ENCODE results near the gene EWSR1. TPM values are rescaled to one million over a fixed set of nuclear protein-coding genes. Genes with fewer than 3 reads are reported as not detected.

Gene EWSR1
- total RNA-seq, 1 donor from 2014 or later, result 355 TPM

DNA sequence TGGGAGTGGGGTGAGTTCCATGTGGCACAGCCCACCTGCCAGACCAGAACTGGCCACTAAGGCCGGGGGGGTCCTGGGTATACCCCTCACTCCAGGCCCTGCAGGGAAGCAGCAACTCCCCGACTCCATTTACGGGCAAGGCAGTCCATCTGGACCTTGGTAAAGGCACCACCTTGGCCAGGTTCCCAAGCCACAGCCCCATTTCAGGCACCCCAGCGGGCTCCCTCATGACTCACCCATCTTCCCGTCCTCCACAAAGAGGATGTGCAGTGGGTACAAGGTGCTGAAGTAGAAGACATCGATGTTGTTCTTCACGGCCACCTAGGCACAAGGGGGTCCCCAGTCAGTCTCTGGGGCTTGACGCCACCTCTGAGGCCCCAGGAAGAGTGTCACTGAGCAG lies 63.1 kb downstream of the EWSR1 start:
- peaks cover 14% of the 10 kb centered on the region for H3K4me1 Mint-ChIP-seq (ENCODE audit: low read depth, unreplicated experiment)
- H3K9me3 Mint-ChIP-seq (ENCODE audit: unreplicated experiment), result peaks cover 4% of the 10 kb centered on the region
- no peak overlapping the region for H3K27ac Mint-ChIP-seq (ENCODE audit: unreplicated experiment)
- H3K36me3 Mint-ChIP-seq (ENCODE audit: unreplicated experiment), result no peaks in the 10 kb centered on the region
- no peak overlapping the region for H3K4me3 Mint-ChIP-seq (ENCODE audit: unreplicated experiment)
- TF ChIP-seq, protein P1, sequence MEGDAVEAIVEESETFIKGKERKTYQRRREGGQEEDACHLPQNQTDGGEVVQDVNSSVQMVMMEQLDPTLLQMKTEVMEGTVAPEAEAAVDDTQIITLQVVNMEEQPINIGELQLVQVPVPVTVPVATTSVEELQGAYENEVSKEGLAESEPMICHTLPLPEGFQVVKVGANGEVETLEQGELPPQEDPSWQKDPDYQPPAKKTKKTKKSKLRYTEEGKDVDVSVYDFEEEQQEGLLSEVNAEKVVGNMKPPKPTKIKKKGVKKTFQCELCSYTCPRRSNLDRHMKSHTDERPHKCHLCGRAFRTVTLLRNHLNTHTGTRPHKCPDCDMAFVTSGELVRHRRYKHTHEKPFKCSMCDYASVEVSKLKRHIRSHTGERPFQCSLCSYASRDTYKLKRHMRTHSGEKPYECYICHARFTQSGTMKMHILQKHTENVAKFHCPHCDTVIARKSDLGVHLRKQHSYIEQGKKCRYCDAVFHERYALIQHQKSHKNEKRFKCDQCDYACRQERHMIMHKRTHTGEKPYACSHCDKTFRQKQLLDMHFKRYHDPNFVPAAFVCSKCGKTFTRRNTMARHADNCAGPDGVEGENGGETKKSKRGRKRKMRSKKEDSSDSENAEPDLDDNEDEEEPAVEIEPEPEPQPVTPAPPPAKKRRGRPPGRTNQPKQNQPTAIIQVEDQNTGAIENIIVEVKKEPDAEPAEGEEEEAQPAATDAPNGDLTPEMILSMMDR (IDR thresholded peaks at IDR 0.05; ENCODE audit: partially characterized antibody, unreplicated experiment), result no peak
- no peak for DNase-seq
- H3K27me3 Mint-ChIP-seq (ENCODE audit: unreplicated experiment), result peaks cover 2% of the 10 kb centered on the region

DNA sequence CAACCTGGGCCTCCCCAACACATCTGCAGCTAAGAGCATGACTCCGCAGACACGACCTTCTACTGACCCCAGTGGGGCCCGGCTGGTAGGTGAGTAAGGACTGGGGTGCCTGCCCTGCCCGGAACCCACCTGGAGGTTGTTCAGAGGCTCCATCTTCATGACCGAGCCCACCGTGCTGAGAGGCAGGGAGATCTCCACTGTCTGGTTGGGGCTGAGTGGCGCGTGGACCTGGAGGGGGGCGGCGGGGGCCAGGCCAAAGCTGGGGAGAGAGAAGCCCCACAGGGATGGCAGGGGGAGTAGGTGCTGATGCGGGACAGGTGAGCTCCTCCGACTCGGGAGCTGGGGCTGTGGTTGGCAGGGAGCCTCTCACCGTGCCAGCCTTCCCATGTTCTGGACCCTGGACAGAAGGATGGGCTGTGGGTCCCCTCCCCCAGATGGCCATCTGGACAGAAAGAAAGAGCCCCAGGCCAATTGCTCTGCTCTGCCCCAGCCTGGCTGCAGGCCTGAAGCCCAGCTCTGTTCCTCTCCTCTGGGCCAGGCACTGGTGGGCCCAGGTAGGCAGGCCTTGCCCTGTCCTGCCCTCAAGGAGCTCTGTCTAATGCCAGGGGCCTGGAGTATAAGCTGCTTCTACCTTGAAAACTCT lies 63.7 kb downstream of the EWSR1 start:
- peaks cover under 1% of the 10 kb centered on the region for H3K9me3 Mint-ChIP-seq (ENCODE audit: unreplicated experiment)
- TF ChIP-seq, protein P1 (IDR thresholded peaks at IDR 0.05; ENCODE audit: partially characterized antibody, unreplicated experiment), result no peak
- no peak overlapping the region for H3K4me3 Mint-ChIP-seq (ENCODE audit: unreplicated experiment)
- no peak for DNase-seq
- no peaks in the 10 kb centered on the region for H3K36me3 Mint-ChIP-seq (ENCODE audit: unreplicated experiment)
- peaks cover 2% of the 10 kb centered on the region for H3K27me3 Mint-ChIP-seq (ENCODE audit: unreplicated experiment)
- H3K4me1 Mint-ChIP-seq (ENCODE audit: low read depth, unreplicated experiment), result peaks cover 12% of the 10 kb centered on the region
- H3K27ac Mint-ChIP-seq (ENCODE audit: unreplicated experiment), result peak overlapping the region; percentile 48

DNA sequence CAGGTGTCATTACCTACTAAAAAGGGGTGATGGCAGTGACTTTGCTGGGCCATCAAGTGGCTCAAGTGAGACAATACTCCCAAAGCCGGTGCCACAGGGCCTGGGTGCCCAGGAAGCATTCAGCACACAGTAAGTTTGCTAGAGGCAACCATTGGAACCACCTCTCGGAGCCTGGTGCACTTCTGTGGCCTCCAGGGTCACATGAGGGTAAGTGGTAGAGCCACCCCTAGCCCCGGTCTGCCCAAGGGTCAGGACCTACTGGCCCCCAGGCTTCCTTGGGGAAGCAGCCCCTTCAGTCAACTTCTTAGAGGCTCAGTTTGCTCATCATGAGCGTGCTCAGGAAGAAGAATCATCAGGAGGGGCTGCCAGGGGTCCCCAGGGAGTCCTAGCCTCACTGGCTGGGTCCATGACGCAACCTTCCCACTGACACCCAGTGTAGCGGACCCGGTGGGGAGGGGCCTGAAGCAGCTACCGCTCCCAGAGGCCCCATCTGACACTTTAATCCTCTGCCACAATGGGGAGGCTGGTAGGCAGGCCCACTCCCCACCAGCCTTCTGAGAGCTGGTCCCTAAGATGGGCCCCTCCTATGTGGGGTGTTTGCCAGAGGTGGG lies 64.9 kb downstream of the EWSR1 start:
- Mint-ChIP-seq H3K27ac (ENCODE audit: unreplicated experiment) (no peak overlapping the region), H3K27me3 (ENCODE audit: unreplicated experiment) (peaks cover 4% of the 10 kb centered on the region), H3K36me3 (ENCODE audit: unreplicated experiment) (no peaks in the 10 kb centered on the region), H3K4me3 (ENCODE audit: unreplicated experiment) (no peak overlapping the region), H3K9me3 (ENCODE audit: unreplicated experiment) (no peaks in the 10 kb centered on the region), H3K4me1 (ENCODE audit: low read depth, unreplicated experiment) (peaks cover 12% of the 10 kb centered on the region)
- TF ChIP-seq, protein P1 (IDR thresholded peaks at IDR 0.05; ENCODE audit: partially characterized antibody, unreplicated experiment), result no peak
- no peak for DNase-seq

DNA sequence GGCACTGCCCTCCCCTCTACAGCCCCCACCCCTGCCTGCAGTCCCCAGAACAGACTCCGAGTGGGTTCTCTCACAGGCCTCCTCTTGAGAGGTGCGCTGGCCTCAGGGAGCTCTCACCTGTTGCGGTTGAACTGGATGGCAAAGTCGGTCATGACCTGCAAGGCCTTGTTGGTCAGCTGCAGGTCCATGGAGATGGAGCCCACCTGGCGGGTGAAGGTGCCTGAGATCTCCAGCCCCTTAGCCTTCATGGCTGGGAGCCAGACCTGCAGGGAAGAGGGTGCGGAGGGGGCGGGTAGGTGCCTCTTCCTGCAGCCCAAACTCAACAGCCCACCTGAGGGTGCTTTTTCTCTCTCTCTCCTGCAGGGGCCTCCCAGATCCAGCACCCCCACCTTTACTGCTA lies 66.1 kb downstream of the EWSR1 start:
- peaks cover 4% of the 10 kb centered on the region for H3K36me3 Mint-ChIP-seq (ENCODE audit: unreplicated experiment)
- peaks cover 14% of the 10 kb centered on the region for H3K4me1 Mint-ChIP-seq (ENCODE audit: low read depth, unreplicated experiment)
- H3K27ac Mint-ChIP-seq (ENCODE audit: unreplicated experiment), result no peak overlapping the region
- no peaks in the 10 kb centered on the region for H3K9me3 Mint-ChIP-seq (ENCODE audit: unreplicated experiment)
- no peak overlapping the region for H3K4me3 Mint-ChIP-seq (ENCODE audit: unreplicated experiment)
- TF ChIP-seq, protein P1 (IDR thresholded peaks at IDR 0.05; ENCODE audit: partially characterized antibody, unreplicated experiment), result no peak
- no peak for DNase-seq
- H3K27me3 Mint-ChIP-seq (ENCODE audit: unreplicated experiment), result peaks cover 4% of the 10 kb centered on the region

DNA sequence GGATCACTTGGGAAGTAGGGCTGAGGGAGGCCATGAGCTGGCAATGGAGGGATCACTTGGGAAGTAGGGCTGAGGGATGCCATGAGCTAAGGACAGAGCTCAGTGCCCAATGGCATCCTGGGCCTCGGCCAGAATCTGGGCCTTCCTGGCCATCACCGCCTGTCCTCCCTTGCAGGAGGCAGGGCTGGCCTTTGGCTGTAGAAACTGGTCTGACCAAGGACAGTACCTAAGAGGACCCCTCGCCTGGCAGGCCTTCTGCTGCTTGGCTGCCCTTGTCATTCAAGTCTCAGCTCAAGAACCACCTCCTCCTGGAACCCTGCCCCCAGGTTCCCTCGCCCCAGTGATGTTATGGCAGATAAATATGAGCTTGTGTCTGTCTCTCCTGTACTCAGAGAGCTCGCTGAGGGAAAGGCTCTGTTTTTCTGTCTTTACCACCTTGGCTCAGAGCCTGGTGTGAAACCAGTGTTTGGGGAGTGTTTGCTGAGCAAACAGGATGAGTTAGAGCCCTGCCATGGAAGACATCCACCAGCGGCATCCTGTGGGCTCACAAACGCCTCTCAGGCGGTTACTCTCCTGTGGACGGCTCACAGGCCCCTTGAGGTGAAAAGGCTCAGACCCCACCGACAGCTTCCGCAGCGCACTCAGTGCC lies 66.8 kb downstream of the EWSR1 start:
- Mint-ChIP-seq H3K36me3 (ENCODE audit: unreplicated experiment) (peaks cover 8% of the 10 kb centered on the region), H3K4me3 (ENCODE audit: unreplicated experiment) (no peak overlapping the region), H3K9me3 (ENCODE audit: unreplicated experiment) (peaks cover 3% of the 10 kb centered on the region), H3K27ac (ENCODE audit: unreplicated experiment) (no peak overlapping the region), H3K27me3 (ENCODE audit: unreplicated experiment) (peaks cover 6% of the 10 kb centered on the region), H3K4me1 (ENCODE audit: low read depth, unreplicated experiment) (peaks cover 10% of the 10 kb centered on the region)
- no peak for DNase-seq
- TF ChIP-seq, protein P1 (IDR thresholded peaks at IDR 0.05; ENCODE audit: partially characterized antibody, unreplicated experiment), result no peak

Measured in glutamatergic neuron (in vitro differentiated cells).